ENCODE measurements around the gene MYL12A.

DNA sequence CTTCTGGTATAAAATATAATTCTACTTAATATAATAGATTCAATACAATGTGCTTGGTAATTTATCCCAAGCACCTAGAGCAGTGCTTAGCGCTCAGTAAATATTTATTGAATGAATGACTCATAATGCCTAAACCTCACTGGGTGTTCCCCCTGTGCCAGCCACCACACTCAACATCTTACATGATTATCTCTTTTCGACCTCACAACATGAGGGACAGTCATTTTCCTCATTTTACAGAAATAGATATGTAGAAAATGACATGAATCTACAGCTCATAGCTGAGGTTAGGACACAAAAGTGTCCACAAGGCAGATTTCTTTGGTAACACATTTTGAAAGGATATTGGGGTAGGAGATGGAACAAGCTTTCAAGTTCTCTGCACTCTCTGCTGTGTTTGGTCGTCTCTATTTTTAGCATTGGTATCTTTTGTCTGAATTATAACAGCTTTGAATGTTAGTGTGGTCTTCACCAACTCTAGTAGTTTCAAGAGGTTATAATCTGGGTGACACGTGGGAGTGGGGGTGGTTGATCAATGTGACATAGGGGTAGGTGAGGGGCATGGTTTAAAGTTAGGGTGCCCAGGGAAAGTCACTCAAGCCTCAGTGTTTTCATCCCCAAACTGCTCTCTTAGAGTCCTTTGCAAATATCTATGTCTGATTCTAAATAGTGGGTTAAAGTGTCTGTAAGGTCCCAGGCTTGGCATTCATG is 37.6 kb upstream of the MYL12A start:
- no peak for TF ChIP-seq FOXJ3 (CRISPR knock-in tag; IDR thresholded peaks at IDR 0.05; ENCODE audit: borderline replicate concordance)
- TF ChIP-seq, protein P1, sequence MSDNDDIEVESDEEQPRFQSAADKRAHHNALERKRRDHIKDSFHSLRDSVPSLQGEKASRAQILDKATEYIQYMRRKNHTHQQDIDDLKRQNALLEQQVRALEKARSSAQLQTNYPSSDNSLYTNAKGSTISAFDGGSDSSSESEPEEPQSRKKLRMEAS (CRISPR knock-in tag; IDR thresholded peaks at IDR 0.05): no peak
- TF ChIP-seq, protein P2, sequence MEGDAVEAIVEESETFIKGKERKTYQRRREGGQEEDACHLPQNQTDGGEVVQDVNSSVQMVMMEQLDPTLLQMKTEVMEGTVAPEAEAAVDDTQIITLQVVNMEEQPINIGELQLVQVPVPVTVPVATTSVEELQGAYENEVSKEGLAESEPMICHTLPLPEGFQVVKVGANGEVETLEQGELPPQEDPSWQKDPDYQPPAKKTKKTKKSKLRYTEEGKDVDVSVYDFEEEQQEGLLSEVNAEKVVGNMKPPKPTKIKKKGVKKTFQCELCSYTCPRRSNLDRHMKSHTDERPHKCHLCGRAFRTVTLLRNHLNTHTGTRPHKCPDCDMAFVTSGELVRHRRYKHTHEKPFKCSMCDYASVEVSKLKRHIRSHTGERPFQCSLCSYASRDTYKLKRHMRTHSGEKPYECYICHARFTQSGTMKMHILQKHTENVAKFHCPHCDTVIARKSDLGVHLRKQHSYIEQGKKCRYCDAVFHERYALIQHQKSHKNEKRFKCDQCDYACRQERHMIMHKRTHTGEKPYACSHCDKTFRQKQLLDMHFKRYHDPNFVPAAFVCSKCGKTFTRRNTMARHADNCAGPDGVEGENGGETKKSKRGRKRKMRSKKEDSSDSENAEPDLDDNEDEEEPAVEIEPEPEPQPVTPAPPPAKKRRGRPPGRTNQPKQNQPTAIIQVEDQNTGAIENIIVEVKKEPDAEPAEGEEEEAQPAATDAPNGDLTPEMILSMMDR (IDR thresholded peaks at IDR 0.05): no peak
